Stimulated activated CD8-positive, alpha-beta memory T cell treated with anti-CD3 and anti-CD28 coated beads, Interleukin-4, amount 100 ng/mL, for 4 hours (primary cell): ENCODE measurements around the gene ACBD7.

Experiments used
- DNase-seq, 2 donors: peaks; one replicate each; pipeline ENCODE4 v3.0.0-alpha.2; 2020; ENCODE audit warnings: low read depth in 2 of 2, low spot score in 1 of 2

Gene ACBD7

DNA sequence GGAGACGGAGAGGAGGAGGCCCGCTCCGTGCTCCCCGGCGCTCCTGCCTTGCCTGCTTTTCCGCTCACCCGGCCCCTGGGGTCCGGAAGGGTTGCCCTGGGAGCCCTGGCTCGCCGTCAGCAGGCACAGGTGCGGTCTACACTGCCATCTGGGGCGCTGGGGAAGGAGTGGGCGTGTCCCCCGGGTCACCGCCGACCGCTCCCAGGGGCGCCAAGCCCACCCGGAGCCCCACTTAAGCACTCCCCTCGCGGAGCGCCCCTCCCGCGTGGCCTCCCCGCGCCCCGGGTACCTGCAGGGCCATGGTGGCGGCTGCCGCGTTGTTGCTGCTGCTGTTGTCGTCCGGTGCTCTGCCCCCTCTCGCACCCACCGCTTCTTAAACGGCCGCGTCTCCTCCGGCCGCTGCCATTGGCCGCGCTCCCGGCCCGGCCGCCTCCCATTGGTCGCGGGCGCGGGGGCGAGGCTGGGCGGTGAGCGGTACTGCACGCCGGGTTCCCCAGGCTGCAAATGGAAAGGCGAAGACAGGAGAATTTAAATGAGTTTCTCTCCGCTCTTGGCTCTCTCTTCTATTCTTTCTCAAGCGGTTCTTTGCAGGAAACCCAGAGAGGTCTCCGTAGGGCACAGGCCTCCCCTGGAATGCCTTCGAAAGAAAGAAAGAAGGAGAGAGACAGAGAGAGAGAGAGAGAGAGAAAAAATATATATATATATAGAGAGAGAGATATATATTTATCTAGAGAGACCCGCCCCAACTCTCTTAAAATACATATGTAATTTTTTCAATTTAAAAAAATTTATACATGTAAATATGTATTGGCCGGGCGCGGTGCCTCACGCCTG lies at the start of gene ACBD7:
Gene ACBD7, minus strand, starts transcription at position 349 of the 834 bp plus-strand sequence. Its CDS starts 48 bp downstream, at position 301.
- DNase-seq = peak; percentile 35 to 55

DNA sequence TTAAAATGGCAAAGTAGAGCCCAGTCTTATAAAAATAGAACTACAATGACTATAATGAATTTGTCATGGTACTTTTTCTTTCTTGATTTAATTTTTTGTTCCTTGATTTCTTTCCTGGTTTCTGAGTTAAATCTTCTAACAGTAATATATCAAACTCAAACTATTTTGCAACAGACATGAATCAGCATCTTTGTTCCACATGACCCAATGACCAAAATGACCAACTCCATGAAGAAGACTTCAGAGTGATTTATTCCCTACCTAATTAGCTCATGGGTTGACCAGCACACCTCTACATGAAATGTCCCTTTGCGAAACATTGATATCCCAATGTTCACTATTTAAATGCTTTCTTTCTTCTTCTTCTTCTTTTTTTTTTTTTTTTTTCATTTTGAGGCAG lies 49.1 kb upstream of the ACBD7 start:
- DNase-seq = no peak

DNA sequence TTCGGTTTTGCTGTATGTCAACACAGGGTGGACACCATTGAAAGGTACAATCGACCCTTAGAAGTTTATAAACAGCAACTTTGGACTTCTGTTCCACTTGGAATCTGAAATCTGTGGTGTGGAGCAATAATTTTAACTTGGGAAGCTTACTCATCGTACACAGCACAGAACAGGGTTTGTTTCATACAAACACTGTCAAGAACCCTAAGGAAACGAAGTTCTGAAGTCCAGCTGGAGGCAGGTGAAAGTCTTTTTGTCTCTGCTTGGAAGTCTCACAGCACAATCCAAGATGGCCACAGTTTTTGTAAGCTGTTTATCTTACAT lies 48.4 kb upstream of the ACBD7 start:
- no peak for DNase-seq

DNA sequence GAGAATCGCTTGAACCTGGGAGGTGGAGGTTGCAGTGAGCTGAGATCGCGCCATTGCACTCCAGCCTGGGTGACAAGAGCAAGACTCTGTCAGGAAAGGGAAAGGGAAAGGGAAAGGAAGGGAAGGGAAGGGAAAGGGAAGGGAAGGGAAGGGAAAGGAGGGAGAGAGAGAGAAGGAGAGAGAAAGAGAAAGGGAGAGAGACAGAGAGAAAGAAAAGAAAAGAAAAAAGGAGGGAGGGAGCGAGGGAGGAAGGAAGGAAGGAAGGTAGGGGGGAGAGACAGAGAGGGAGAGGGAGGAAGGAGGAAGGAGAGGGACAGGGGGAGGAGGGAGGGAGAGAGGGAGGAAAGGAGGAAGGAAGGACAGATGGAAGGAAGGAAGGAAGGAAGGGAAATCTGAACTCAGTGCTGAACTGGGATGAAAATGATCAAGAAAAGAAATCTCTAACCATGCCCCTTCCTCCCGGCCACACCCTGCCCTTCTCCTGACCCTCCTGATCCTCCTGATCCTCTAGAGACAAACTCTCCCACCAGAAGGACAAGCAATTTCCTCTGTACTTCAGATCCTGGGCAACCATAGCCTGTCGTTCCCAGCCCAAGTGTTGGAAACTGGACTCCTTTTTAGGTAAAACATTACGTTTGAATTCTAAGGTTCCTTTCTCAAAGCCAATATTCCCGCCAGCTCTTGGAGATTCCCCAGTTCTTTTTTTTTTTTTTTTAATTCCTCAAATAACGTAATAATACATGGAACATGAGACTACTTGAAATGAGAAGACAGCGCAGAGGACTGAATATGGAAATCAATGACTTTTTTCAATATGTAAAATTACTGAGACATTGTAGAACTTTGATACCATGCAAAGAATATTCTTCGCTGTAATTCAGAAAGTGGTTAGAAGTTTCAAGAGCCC lies 47.8 kb upstream of the ACBD7 start:
- DNase-seq = no peak

DNA sequence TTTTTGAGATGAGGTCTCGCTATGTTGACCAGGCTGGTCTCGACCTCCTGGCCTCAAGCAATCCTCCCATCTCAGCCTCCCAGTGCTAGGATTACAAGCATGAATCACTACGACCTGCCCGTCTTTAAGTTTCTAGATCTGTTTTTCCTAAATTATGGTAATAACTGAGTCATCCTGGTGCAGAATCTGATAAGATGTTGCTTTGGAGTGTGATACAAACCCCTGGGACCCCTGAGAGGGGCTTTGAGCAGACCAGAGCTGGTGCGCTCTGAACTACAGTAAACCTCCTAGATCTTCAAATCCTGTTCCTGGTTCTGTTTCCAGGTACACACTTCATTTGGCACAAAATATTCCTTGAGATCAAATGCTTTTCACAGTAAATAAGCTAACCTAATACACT lies 42.8 kb upstream of the ACBD7 start:
- no peak for DNase-seq

DNA sequence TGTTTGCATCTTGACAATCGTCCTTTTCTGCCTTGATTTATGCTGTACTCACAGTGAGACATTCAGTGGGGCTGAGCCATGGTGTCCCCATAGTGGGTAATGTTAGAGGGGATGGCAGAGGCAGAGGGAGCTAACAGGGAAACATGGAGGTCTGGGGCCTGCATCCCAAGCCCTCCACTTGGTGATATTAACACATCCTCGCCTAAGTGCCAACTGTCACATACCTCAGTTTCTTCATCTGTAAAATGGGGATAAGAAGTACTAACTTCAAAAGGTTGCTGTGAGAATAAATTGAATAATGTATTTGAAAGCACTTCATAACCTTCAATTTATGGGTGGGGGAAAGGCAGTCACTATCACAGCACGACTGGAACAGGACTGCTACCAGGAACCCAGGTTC lies 36.3 kb upstream of the ACBD7 start:
- DNase-seq = no peak

DNA sequence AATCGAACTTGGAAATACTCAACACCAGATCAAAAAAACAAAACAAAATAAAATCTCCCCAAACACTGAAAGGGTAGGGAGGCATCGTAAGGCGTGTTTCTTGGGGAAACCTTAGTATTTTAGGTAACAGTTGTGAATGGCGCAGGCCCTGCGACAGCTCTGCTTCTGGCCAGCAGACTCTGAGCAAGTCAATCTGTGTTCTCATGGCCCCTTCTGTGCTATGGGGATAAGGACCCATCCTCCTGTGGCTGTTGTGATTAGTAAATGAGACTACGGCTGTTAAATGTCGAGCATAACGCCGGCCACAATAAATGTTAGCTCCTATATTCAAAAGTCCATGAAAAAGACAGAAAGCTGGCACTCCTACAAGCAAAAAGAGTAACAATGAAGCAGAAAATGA lies 35.6 kb upstream of the ACBD7 start:
- DNase-seq = no peak

DNA sequence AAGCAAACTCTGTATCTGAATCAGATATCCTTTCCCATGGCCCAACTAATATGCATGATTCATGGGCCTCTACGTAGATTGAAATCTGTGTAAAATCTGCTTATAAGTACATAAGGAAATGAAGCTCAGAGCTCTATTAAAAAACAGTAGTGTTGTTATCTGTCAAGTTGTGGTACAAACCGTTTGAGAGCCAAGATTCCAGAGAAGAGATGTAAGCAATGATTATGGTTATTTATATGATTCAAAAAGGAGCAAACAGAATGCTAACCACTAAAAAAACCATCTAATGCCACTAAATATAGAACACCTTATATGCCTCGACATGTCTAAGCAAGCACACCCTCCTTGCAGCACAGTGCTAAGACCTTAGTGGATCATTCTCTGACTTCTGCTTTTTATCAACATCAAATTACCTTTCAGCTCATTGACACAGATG lies 35.2 kb upstream of the ACBD7 start:
- no peak for DNase-seq

DNA sequence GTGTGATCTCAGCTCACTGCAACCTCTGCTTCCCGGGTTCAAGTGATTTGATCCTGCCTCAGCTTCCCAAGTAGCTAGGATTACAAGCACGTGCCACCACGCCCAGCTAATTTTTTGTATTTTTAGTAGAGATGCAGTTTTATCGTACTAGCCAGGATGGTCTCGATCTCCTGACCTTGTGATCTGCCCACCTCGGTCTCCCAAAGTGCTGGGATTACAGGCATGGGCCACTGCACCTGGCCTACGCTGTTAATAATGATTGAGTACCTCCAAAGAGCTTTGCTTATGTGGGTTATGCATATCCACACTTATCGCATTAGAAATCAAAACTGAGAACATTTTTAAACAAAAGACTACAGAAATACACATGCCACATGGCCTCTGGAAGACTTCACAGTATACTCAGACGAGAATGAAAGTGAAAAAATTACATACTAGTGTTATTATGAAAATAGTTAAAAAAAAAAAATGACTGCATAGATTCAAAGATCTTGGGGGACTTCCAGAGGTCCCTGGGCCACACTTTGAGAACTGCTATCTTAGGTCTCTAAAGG lies 34.0 kb upstream of the ACBD7 start:
- no peak for DNase-seq

DNA sequence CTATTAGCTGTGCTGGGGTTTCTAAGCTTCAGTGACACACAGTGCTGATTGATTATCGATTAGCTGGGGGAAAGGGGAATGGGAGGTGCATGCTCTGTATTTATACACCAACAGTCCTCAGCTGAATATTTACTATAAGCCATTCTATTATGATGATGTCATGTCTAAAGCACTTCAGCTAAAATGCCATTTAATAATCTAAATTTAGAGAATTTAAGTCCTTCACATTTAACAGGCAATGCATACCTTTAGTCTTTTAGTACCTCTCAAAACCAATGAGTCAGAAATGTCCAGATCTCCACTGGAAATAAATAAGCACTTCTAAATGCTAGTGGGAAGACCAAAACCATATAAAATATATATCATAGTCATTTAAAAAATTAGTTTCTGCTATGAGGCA lies 33.1 kb upstream of the ACBD7 start:
- DNase-seq = no peak

DNA sequence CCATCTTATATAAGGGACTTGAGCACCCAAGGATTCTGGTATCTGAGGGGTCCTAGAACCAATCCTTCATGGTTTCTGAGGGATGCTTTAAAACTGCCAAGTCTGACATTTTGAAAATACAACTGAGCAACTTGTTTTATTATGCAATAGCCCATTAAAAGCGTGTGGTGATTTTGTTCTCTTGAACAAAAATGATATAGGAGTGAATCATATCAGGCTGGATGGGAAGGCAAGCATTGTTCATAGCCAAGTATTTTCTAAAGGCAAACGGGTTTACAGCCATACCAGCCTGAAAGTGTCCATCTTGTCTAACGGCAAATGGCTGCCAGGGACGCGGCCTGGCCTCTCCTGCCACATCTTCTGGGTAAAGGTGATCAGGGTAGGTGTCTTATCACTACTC lies 31.9 kb upstream of the ACBD7 start:
- no peak for DNase-seq

DNA sequence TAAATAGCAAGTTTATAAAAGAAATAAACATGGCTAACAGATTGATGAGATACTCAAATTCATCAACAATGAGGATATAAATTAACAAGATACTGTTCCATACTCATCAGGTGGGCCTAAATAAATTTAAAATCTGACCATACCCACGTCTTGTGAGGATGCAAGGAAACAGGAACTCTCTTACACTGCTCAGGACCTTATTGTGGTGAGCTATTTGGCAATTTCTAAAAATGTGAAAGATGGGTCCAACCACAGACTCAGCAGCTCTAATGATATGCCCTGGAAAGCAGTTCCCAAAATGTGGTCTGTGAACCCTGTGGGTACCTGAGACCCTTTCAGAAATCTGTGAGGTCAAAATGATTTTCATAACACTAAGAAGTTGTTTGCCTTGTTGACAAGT lies 30.0 kb upstream of the ACBD7 start:
- no peak for DNase-seq

DNA sequence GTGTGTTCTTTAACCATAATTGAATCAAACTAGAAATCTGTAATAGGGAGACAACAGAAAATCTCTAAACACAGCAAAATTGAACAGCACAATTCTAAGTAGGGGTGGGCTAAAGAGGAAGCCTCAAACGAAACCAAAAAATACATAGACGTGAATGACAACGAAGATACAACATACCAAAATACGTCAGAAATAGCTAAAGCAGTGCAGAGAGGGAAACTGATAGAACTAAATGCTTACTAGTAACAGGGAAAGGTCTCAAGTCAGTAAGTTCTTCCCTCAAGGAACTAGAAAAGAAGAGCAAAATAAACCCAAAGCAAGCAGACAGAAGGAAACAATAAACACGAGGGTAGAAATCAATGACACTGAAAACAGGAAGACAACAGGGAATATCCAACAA lies 27.6 kb upstream of the ACBD7 start:
- no peak for DNase-seq

DNA sequence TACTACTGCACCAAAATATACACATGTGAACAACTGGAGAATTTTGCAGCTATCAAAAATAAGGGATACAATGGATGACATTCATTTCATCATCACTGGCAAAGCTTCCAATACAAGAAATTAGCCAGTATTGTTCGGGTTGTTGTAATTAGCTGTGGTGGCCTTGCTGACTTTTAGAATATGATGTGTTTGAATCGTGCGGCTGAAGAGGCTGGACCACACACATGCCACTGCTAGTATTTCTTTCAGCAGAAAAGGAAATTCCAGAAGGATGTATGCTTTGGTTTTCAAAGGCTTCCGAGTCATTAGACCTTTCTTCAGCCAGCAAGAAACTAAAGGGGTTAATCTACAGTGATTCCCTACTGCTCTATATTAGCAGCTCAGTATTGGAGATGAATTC lies 25.2 kb upstream of the ACBD7 start:
- DNase-seq = no peak

DNA sequence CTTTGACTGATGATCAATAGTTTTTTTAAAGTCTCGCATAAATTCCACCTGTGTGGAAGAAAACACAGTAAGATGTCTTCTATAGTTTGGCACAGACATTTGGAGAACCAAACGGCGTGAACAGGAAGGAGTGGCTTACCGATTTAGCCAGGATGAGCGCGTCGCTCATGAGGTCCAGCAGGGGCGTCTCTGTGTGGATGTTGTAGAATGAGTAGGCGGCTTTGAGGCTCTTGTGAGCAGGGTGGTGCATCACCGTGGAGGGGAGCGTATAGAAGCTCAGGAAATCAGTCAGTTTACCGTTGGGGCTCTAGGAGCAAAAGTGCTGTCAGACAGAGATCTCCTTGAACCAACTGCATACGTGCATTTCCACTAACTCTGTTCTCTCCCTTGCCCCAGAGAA lies 24.1 kb upstream of the ACBD7 start:
- DNase-seq = no peak

DNA sequence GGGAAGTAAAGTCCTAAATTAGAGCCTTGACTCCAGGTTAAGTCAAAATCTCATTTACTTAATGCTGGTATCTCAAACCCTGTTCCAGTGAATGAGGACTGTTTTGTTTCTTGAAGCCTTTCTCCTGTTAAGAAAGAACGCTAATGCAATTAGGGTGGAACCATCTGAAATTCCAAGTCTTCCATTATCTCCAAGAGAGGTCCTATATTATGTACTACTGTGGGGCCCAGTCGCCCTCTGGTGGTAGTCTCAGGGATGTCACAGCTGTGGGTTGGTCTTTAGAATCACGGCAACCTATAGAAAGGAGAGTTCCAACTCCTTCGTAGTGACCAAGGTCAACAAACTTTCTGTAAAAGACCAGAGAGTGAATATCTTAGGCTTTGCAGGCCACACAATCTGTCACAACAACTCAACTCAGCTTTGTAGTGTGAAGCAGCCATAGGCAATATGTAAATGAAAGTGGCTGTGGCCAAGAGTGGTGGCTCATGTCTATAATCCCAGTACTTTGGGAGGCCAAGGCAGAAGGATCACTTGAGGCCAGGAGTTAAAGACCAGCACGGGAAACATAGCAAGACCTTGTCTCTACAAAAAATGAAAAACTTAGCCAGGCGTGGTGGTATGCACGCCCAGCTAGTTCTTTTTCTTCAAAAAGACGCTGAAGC lies 17.9 kb upstream of the ACBD7 start:
- DNase-seq = peak; percentile 32 to 47

DNA sequence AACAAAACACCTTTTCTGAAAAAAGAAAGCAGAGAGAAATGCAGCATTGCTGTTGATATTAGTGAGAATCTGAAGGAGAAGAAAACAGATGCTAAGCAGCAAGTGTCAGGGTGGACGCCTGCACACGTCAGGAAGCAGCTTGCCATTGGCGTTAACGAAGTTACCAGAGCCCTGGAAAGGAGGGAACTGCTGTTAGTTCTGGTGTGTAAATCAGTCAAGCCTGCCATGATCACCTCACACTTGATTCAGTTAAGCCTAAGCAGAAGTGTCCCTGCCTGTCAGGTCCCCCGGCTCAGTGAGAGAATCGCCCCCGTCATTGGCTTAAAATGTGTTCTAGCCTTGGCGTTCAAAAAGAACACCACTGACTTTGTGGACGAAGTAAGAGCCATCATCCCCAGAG lies 14.9 kb upstream of the ACBD7 start:
- no peak for DNase-seq

DNA sequence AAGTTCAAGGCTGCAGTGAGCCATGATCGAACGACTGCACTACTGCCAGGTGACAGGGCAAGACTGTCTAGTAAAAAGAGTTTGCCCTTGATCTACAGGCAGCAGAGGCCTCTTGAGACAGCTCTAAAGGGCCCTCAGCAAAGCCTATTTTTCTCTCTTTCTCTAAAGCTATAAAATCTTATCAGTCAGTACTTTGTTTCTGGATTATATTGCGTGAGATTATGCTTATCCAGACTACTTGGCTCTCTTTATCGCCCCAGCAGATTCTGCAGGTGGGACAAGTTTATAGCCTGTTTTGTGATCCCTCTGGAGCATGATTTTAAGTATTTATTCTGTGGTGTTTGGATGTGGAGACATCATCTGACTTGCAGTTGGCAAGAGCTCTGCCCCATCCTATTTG lies 11.3 kb upstream of the ACBD7 start:
- DNase-seq = no peak

DNA sequence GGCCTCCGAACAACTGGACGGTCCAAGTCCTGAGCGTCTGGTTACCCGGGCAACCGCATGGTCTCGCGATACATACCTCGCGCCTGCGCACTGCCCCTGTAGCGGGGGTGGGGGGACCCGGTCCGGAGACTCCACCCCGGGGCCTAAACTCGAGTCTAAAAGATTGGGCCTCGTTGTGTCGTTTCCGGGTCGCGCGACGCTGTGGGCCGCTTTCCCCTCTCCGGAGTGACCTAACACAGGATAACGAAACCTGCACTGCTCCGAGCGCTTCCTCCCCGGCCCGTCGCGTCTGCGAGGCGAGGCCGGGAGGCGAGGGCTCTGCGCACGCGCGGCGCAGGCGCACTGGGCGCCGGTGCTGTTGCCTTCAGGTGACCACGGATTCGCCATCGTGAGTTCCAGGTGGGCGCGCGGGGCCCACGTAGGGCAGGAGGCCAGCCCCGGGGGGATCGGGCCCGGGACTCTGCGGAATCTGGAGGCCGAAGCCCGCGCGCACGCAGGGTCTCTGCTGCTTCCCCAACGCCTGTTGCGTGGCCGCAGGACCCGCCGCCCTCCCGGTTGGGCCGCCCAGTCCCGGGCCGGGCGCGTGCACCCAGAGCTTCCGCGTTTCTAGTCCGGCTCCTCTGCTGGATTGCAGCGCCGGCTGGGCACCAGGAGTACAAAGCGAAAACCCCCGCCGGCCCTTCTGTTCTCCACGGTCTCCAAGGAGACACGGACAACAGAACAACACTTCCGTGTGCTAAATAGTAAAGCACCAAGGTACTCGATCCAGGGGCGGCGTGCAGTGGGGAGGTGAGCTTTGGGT lies 8.6 kb upstream of the ACBD7 start, which contains the start of gene RPP38:
Gene RPP38, plus strand, starts transcription at position 345 of the 802 bp plus-strand sequence. CDS start 5,960 bp downstream, outside the sequence.
- peak; percentile 92 to 96 for DNase-seq

DNA sequence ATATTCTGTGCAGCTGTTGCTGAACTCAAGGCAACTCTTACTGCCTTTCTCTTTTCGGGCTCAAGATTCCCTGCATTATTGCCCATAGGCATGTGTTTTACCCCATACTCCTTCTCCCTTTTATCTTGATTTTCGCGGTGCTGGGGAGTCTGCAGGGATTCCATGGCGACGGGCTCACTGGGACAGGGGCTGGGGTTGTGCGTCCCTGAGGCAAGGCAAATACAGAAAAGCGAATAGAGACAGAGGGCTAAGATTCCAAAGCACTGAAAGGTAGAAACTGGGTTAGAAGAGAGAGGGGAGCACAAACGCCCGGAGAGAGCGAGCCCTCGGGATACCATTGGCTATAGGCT lies 8.1 kb upstream of the ACBD7 start:
- DNase-seq = no peak
